Lower leg skin (tissue), 4 donors: Measurements from ENCODE around the gene SLC28A3. TPM values are rescaled to one million over a fixed set of nuclear protein-coding genes. Genes with fewer than 3 reads are reported as not detected.
A peak's percentile ranks its signal among the peaks of the same experiment; 100 is the strongest.

Experiments used
- DNase-seq, 2 donors: peaks; one replicate each; pipeline ENCODE4 v3.0.0-alpha.2; 2019; ENCODE audit warnings: low spot score in 2 of 2
- H3K4me3 ChIP-seq: fragments of 200-600 bp; sonication (generic); 2 replicates; pipeline ENCODE4 v1.5.1; 2017; ENCODE audit warnings: mild to moderate bottlenecking, low read depth; ENCODE audit not compliant: poor library complexity, severe bottlenecking
- POLR2A ChIP-seq, 2 donors: fragments of 450-650 bp; IDR thresholded peaks; one replicate each; pipeline ENCODE4 v1.6.1; 2016 to 2017; ENCODE audit warnings: antibody characterized with exemption in 2 of 2, mild to moderate bottlenecking in 1 of 2, moderate library complexity in 1 of 2
- WGBS, 2 donors: methylation state at CpG; one replicate each; pipeline ENCODE4 v1.1.5; 2018; 5-methylcytosine and 5-hydroxymethylcytosine counted together
- intact Hi-C: fragments of 100-400 bp; cut with DNase I; formaldehyde crosslinking; loops from one replicate; pipeline ENCODE4 v1.15.0; 2023; ENCODE audit warnings: low total_unique reads
- total RNA-seq, 4 donors: library from RNA; depleted of rRNA; stranded (reverse); fragments of >200 nt; gene quantifications; one replicate each; pipeline ENCODE4 v1.1.0, GENCODE V29; 2016
- TF ChIP-seq, protein P1 (sequence below), 3 donors: fragments of 450-650 bp; IDR thresholded peaks; one replicate each; pipeline ENCODE4 v1.5.1; 2016; ENCODE audit warnings: antibody characterized with exemption in 3 of 3, mild to moderate bottlenecking in 3 of 3, moderate library complexity in 2 of 3

Gene SLC28A3
- total RNA-seq, 4 donors from 2014 or later = 9.5 to 19.0 (median 13.6) TPM

DNA sequence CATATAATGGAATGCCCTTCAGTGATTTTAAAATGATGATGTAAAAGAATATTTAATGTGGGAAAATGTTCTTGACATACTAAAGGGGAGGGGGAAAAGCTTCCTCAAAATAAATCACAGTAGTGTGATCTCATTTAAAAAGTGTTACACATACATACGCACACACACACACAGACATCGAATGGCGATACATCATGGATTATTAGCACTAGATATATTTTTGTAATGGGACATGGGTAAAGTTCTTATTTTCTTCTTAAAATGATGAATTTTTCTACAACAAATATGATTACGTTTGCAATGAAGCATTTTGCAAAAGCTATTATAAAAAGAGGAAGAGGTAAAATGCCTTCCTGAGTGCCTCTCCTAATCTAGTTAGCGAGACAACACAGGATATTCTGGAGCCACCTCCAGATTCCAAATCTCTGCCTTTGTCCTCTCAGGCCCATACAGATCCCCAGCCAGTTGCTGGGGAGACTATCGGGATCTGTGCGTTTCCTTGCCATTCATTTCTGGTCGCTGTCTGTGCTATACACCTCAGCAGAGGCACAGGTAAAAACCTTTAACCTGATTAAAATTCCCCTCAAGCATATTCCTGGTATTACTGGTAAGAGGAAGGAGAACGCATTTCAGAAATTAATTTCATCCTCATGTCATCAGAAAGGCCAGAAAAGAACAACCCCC is 69.6 kb downstream of the SLC28A3 start:
- 50 to 51% methylated on average over 9 of the region's 9 CpGs for WGBS, 2 donors
- TF ChIP-seq, protein P1, sequence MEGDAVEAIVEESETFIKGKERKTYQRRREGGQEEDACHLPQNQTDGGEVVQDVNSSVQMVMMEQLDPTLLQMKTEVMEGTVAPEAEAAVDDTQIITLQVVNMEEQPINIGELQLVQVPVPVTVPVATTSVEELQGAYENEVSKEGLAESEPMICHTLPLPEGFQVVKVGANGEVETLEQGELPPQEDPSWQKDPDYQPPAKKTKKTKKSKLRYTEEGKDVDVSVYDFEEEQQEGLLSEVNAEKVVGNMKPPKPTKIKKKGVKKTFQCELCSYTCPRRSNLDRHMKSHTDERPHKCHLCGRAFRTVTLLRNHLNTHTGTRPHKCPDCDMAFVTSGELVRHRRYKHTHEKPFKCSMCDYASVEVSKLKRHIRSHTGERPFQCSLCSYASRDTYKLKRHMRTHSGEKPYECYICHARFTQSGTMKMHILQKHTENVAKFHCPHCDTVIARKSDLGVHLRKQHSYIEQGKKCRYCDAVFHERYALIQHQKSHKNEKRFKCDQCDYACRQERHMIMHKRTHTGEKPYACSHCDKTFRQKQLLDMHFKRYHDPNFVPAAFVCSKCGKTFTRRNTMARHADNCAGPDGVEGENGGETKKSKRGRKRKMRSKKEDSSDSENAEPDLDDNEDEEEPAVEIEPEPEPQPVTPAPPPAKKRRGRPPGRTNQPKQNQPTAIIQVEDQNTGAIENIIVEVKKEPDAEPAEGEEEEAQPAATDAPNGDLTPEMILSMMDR (IDR thresholded peaks at IDR 0.05) = no peak
- no peak for TF ChIP-seq POLR2A (IDR thresholded peaks at IDR 0.05)
- no peak overlapping the region for H3K4me3 ChIP-seq
- DNase-seq = no peak
- intact Hi-C loops = no loop called here

DNA sequence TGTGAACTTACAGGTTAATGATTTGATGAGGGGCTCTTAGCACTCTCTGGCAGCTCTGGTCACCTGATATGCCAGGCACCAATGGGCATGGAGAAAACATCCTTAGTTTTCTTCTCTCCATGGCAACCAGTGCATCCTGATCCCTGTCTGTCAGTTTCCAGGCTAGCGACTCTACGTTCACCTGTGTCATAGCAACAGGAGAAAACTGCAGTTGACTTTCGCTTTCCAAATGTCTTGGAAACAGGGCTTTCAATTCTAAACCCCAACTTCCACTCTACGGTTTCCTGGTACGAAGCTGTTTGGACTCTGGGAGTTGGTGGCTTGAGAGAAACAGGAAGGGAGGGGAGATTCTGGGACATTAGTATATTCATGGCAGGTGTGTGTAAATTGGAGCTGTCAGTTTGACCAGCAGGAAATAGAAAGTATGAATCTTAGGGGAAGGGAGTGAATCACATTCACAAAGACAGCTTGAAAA is 74.4 kb downstream of the SLC28A3 start:
- WGBS, 2 donors = 55 to 64% methylated on average over 5 of the region's 5 CpGs
- DNase-seq = no peak
- no peak for TF ChIP-seq POLR2A (IDR thresholded peaks at IDR 0.05)
- TF ChIP-seq, protein P1 (IDR thresholded peaks at IDR 0.05) = no peak
- intact Hi-C loops = no loop called here
- H3K4me3 ChIP-seq = no peak overlapping the region

DNA sequence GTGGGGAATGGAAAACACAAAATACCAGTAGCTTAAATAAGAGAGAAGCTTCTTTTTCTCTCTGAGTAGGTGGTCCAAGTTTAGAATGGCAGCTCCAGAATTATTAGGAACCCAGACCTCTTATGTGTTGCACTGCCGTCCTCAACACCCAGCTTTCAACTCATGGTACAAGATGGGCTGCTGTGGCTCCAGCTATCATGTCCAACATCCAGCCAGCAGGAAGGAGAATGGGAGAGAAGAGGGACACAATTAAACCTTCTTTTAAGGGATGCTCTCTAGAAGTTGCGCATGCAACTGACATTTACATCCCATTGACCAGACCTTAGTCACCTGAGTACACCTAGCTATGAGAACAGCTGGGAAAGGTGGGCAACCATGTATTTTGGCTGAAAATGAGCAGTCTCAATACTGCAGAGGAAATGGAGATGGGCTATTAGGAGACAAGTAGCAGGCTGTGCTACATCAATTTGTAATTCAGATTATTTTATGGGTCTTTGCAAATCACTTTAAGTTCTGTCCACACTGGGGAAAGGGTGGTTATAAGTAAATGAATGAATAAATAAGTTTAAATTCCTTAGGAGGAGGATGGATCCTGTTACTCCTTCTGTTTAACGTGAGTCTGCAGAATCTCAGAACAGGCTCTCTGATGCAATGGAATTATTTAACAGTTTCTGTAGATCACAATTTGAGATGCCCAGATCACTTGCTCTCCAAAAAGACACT is 76.1 kb downstream of the SLC28A3 start:
- H3K4me3 ChIP-seq = no peak overlapping the region
- TF ChIP-seq POLR2A (IDR thresholded peaks at IDR 0.05) = no peak
- TF ChIP-seq, protein P1 (IDR thresholded peaks at IDR 0.05) = no peak
- DNase-seq = no peak
- 71 to 78% methylated on average over 3 of the region's 3 CpGs for WGBS, 2 donors
- intact Hi-C loops = loop anchor here (5.0 kb wide), 1 partner anchor 327 kb away; no protein-coding TSS in a partner anchor

DNA sequence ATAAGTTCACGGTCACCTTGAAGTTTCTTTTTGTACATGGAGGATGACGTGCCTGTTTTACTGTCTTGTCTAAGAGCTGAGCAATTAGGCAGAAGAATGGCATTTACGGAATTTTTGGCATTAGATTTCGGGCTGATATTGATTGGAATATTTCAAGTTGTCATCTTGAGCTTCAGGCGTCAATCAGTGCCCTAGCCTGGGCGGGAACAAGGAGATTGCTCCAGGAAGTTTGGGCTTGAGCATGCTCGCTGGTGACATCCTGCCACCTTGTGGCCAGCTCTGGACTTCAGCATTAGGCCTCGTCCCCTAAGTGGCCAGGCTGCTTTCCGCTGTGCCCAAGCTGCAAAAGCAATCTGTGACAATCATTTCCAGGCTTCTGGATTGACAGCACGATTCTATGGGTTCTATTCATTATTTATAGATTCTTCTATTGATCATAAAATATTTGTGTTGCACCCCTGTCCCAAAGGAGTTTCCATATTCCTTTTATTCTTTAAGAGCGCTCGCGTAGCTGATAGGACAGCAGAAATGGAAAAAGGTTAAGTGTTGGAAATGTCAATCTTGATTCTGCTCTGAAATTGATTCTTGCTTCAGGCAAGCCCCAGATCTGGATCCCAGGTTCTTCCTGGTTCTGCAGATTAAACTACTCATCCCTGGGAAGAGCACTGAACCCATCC is 79.3 kb downstream of the SLC28A3 start:
- TF ChIP-seq POLR2A (IDR thresholded peaks at IDR 0.05) = no peak
- TF ChIP-seq, protein P1 (IDR thresholded peaks at IDR 0.05) = no peak
- intact Hi-C loops = loop anchor here (5.0 kb wide), 1 partner anchor 324 kb away; no protein-coding TSS in a partner anchor
- H3K4me3 ChIP-seq = no peak overlapping the region
- 27 to 32% methylated on average over 13 of the region's 13 CpGs for WGBS, 2 donors
- DNase-seq = peak; percentile 75 to 96

DNA sequence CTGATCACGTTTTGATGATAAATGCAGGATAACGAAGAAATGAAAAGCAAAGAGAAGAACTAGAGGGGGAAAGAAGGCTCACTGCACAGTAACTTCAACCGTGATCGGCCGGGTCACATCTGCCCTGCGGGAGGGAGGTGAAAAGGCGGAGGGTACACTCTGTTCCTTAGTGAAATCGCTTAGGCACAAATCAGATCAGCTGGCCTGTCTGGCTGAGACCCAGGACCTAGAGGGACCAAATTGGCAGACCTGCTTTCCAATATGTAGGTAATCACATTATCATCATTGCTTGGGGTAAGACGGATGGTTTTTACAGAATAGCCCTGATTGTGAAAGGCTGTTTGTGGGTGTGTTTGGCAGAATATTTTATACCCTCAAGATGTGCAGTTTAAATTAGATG is 82.2 kb downstream of the SLC28A3 start:
- no peak overlapping the region for H3K4me3 ChIP-seq
- intact Hi-C loops = no loop called here
- TF ChIP-seq POLR2A (IDR thresholded peaks at IDR 0.05) = no peak
- TF ChIP-seq, protein P1 (IDR thresholded peaks at IDR 0.05) = no peak
- no peak for DNase-seq
- 71 to 85% methylated on average over 9 of the region's 9 CpGs for WGBS, 2 donors
